Hepatocyte (in vitro differentiated cells): ENCODE results near the gene TSPAN9.

ENCODE experiments used
- CTCF ChIP-seq: fragments of 200-600 bp; sonication (generic); IDR thresholded peaks from 2 replicates; pipeline ENCODE4 v1.5.1; 2016; ENCODE audit warnings: antibody characterized with exemption, mild to moderate bottlenecking; ENCODE audit not compliant: poor library complexity
- EZH2phosphoT487 ChIP-seq: fragments of 200-600 bp; sonication (generic); IDR thresholded peaks from one replicate; pipeline ENCODE4 v1.6.1; 2018; ENCODE audit warnings: antibody characterized with exemption, mild to moderate bottlenecking, low read depth, moderate library complexity; ENCODE audit not compliant: unreplicated experiment, severe bottlenecking

GRCh38 chr12:3173008-3173553 is 95.9 kb downstream of the TSPAN9 start:
- TF ChIP-seq CTCF (no peak), EZH2phosphoT487 (no peak)
